Prostate gland (tissue), 2 donors: ENCODE data around the gene CRYZ. TPM values are rescaled to one million over a fixed set of nuclear protein-coding genes. Genes with fewer than 3 reads are reported as not detected.
"Not testable (repeated sequence)": the region's sequence is repeated elsewhere in the genome, so short reads cannot be mapped to it uniquely, and the experiment has no call there.

Source experiments
- DNase-seq: peaks from one replicate; pipeline ENCODE4 v3.0.0-alpha.2; 2019; ENCODE audit warnings: low spot score
- H3K27ac ChIP-seq, 2 donors: fragments of 200-600 bp; sonication (generic); 2 replicates each; pipeline ENCODE4 v1.5.1; 2017 to 2019
- H3K27me3 ChIP-seq: fragments of 200-600 bp; sonication (generic); replicated peaks from 2 replicates; pipeline ENCODE4 v1.5.1; 2019; ENCODE audit not compliant: insufficient read depth
- H3K36me3 ChIP-seq, 2 donors: fragments of 200-600 bp; sonication (generic); 1 replicate in 1 of 2; 2 replicates in 1 of 2; pipeline versions ENCODE4 v1.5.1 to v1.8.1; 2017 to 2019
- H3K4me1 ChIP-seq: fragments of 200-600 bp; sonication (generic); replicated peaks from 2 replicates; pipeline ENCODE4 v1.5.1; 2019
- H3K4me3 ChIP-seq, 2 donors: fragments of 200-600 bp; sonication (generic); 2 replicates each; pipeline ENCODE4 v1.5.1; 2017 to 2019
- H3K9me3 ChIP-seq: fragments of 200-600 bp; sonication (generic); 2 replicates; pipeline ENCODE4 v1.5.1; 2017
- CTCF ChIP-seq, 4 experiments: fragments of 200-600 bp in 2 of 4; fragments of 450-650 bp in 2 of 4; sonication (generic) in 2 of 4; IDR thresholded peaks; 1 replicate in 3 of 4; 2 replicates in 1 of 4; pipeline ENCODE4 v1.5.1; 2016 to 2019; ENCODE audit warnings: antibody characterized with exemption in 4 of 4, mild to moderate bottlenecking in 2 of 4, moderate library complexity in 2 of 4
- POLR2A ChIP-seq: fragments of 450-650 bp; IDR thresholded peaks from one replicate; pipeline ENCODE4 v1.6.1; 2016; ENCODE audit warnings: antibody characterized with exemption, mild to moderate bottlenecking
- POLR2AphosphoS5 ChIP-seq: sonication (generic); formaldehyde crosslinking; IDR thresholded peaks from one replicate; pipeline ENCODE4 v1.6.1; 2017; ENCODE audit warnings: antibody characterized with exemption
- WGBS: methylation state at CpG from one replicate; pipeline ENCODE4 v1.1.5; 2018; 5-methylcytosine and 5-hydroxymethylcytosine counted together
- intact Hi-C: fragments of 100-400 bp; cut with DNase I; formaldehyde crosslinking; loops from one replicate; pipeline ENCODE4 v1.14.2; 2022
- total RNA-seq, 2 donors: library from RNA; depleted of rRNA; stranded (reverse); fragments of >200 nt; gene quantifications; one replicate each; pipeline ENCODE4 v1.1.0, GENCODE V29; 2016

Gene CRYZ
- total RNA-seq, 2 donors from 2014 or later: 21.2 to 41.9 TPM

- 85% methylated on average over 4 of the region's 4 CpGs for WGBS
- intact Hi-C loops: no loop called here
- Histone ChIP-seq H3K4me1 (no peaks in the 10 kb centered on the region), H3K4me3 (no peak overlapping the region), H3K27me3 (no peaks in the 10 kb centered on the region), H3K27ac (no peak overlapping the region), H3K9me3 (no peaks in the 10 kb centered on the region), H3K36me3 (peaks cover 0 to 5% of the 10 kb centered on the region in 2 donors)
- DNase-seq: no peak
- TF ChIP-seq CTCF (IDR thresholded peaks at IDR 0.05): no peak
- no peak for TF ChIP-seq POLR2A
- TF ChIP-seq POLR2AphosphoS5: no peak
These were observed 4.5 kb upstream of the CRYZ start for GRCh38 chr1:74737333-74737732.

GRCh38 chr1:74733604-74734484 lies 994 bp upstream of the CRYZ start:
- peaks cover 0 to 5% of the 10 kb centered on the region in 2 donors for H3K36me3 ChIP-seq
- no peaks in the 10 kb centered on the region for H3K4me1 ChIP-seq
- no peak for TF ChIP-seq POLR2A
- peak in 3 of 4 experiments; percentile 59 to 74 (median 64) for TF ChIP-seq CTCF (IDR thresholded peaks at IDR 0.05)
- peak; percentile 18 for TF ChIP-seq POLR2AphosphoS5
- H3K9me3 ChIP-seq: no peaks in the 10 kb centered on the region
- DNase-seq: peak; percentile 49
- no peaks in the 10 kb centered on the region for H3K27me3 ChIP-seq
- H3K27ac ChIP-seq: peak overlapping the region; percentile 80 to 82
- intact Hi-C loops: loop anchor here (5.0 kb wide), 1 partner anchor 537 kb away; the partner anchor contains the start of genes FPGT and LRRIQ3
- 25% methylated on average over 11 of the region's 11 CpGs for WGBS
- peak overlapping the region; percentile 61 to 80 for H3K4me3 ChIP-seq

- H3K4me1 ChIP-seq, H3K36me3 ChIP-seq, H3K27me3 ChIP-seq, H3K9me3 ChIP-seq: not testable (repeated sequence)
- WGBS: 26% methylated on average over 16 of the region's 17 CpGs
- H3K27ac ChIP-seq: peak overlapping the region; percentile 80 to 82
- peak overlapping the region; percentile 61 to 80 for H3K4me3 ChIP-seq
- DNase-seq: peak; percentile 4
- intact Hi-C loops: loop anchor here (5.0 kb wide), 1 partner anchor 535 kb away; the partner anchor contains the start of genes FPGT and LRRIQ3
These were observed 541 bp downstream of the CRYZ start for GRCh38 chr1:74732071-74732946.

GRCh38 chr1:74731399-74732052 lies 1.3 kb downstream of the CRYZ start:
- 62% methylated on average over 11 of the region's 11 CpGs for WGBS

GRCh38 chr1:74729741-74730478 lies 2.9 kb downstream of the CRYZ start:
- H3K4me1 ChIP-seq: no peaks in the 10 kb centered on the region
- DNase-seq: no peak
- intact Hi-C loops: loop anchor here (2.0 to 5.0 kb wide), 2 partner anchors 17 to 533 kb away; partner anchors contain the start of genes FPGT and LRRIQ3
- H3K9me3 ChIP-seq: no peaks in the 10 kb centered on the region
- H3K27ac ChIP-seq: no peak overlapping the region
- TF ChIP-seq CTCF (IDR thresholded peaks at IDR 0.05) (no peak), POLR2A (no peak)
- no peaks in the 10 kb centered on the region for H3K36me3 ChIP-seq
- no peaks in the 10 kb centered on the region for H3K27me3 ChIP-seq
- 76% methylated on average over 6 of the region's 6 CpGs for WGBS
- no peak overlapping the region for H3K4me3 ChIP-seq

More at GRCh38 chr1:74731399-74732052, 1.3 kb downstream of the CRYZ start:
- H3K4me1 ChIP-seq: no peaks in the 10 kb centered on the region
- H3K36me3 ChIP-seq: no peaks in the 10 kb centered on the region
- TF ChIP-seq POLR2A (no peak), POLR2AphosphoS5 (no peak)
- intact Hi-C loops: loop anchor here (2.0 to 5.0 kb wide), 2 partner anchors 19 to 534 kb away; partner anchors contain the start of genes FPGT and LRRIQ3
- DNase-seq: no peak
- no peaks in the 10 kb centered on the region for H3K27me3 ChIP-seq
- no peak overlapping the region for H3K27ac ChIP-seq
- H3K9me3 ChIP-seq: no peaks in the 10 kb centered on the region
- H3K4me3 ChIP-seq: peak overlapping the region; percentile 61 to 80
